ENCODE results near the gene YJEFN3. TPM values are rescaled to one million over a fixed set of nuclear protein-coding genes. Genes with fewer than 3 reads are reported as not detected.

YJEFN3 gene
- total and polyA plus RNA-seq, 2 donors (not counting 3 experiments of a cell fraction or from before 2014, with no cell fraction given) = 1.9 to 2.1 TPM

DNA sequence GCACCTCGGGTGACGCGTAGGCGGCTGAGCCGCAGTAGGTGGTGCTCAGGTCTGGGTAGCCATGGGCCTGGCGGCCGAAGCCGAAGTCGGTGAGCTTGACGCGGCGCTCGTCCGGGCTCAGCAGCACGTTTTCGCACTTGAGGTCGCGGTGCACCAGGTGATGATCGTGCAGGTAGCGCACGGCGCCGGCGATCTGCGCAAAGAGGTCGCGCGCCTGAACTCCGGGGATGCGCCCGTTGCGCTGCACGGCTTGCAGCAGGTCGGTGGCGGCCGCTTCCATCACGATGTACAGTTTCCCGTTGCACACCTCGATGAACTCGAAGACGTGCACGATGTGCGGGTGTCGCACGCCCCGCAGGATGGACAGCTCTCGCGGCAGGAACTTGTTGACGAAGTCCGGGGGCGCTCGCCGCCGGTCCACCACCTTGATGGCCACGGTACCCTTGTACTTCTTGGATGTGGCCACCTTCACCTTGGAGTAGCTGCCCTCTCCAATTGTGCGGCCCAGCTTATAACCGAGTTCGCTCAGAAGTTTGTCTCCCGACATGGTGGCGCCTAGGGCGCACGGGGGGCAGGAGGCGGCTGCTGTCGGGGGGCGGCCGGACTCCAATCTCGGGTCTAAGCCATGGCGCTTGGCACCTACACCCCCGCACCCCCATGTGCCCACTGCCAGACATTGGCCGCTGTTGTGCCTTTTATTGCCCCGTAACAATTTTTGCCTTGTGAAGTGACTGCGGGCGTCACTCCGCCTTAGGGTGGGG is 13.7 kb upstream of the YJEFN3 start, which contains the start of gene TSSK6:
TSS of gene TSSK6 (minus strand) at position 668 of the 761 bp plus-strand sequence. CDS start at position 547, 121 bp downstream.
- Histone ChIP-seq H3K9ac (replicated peaks; ENCODE audit: extremely low read depth, insufficient read depth, low read length) (peak within 1 kb of the TSS; percentile 89), H3K4me3 (replicated peaks in 1 of 3; ENCODE audit: insufficient read depth in 1 of 3, low read depth in 1 of 3, low read length in 3 of 3) (peak within 1 kb of the TSS; percentile 90 to 99 (median 94)), H4K20me1 (replicated peaks; ENCODE audit: control insufficient read depth, extremely low read depth, insufficient read depth, low read length) (no peaks in the 10 kb centered on the region), H3K27me3 (ENCODE audit: control insufficient read depth in 2 of 2, insufficient read depth in 2 of 2, low read length in 2 of 2) (no peaks in the 10 kb centered on the region), H3K9me3 (replicated peaks; ENCODE audit: control insufficient read depth, insufficient read depth, low read length) (no peaks in the 10 kb centered on the region), H3K79me2 (ENCODE audit: control insufficient read depth, insufficient read depth, low read length) (peaks cover 20% of the 10 kb centered on the region), H3K4me2 (ENCODE audit: insufficient read depth, low read length) (peak within 1 kb of the TSS; percentile 90), H3K4me1 (ENCODE audit: control insufficient read depth, extremely low read depth, insufficient read depth, low read length) (peaks cover 11% of the 10 kb centered on the region), H3K27ac (ENCODE audit: insufficient read depth, low read depth, low read length) (peak within 1 kb of the TSS; percentile 68), H3K36me3 (ENCODE audit: control insufficient read depth in 2 of 2, extremely low read depth in 1 of 2, insufficient read depth in 2 of 2, low read length in 2 of 2) (peaks cover 3 to 4% of the 10 kb centered on the region in 2 experiments), H2AFZ (ENCODE audit: low read depth, low read length) (peak within 1 kb of the TSS; percentile 96), H3K9me1 (replicated peaks; ENCODE audit: control insufficient read depth, extremely low read depth, insufficient read depth, low read length) (no peaks in the 10 kb centered on the region)
- dilution Hi-C loops (cut with MboI; ENCODE audit: extremely low pct_ligation_motif_present, low sequenced_read_pairs) = no loop called here
- DNase-seq (ENCODE audit: low read depth, low spot score) = no peak
- no peak for FAIRE-seq
- intact Hi-C loops (cut with micrococcal nuclease) = no loop called here
- no TSS peak for BruUV-seq (replicated peaks)
- CTCF ChIA-PET = interaction anchor here (1.4 kb wide), 1 partner anchor 25 kb away, joined by 6 read pairs; no protein-coding TSS in a partner anchor
- POLR2A ChIA-PET = no interaction called here
- TF ChIP-seq CTCF (IDR thresholded peaks at IDR 0.05; ENCODE audit: extremely low read depth in 1 of 2, insufficient read depth in 1 of 2, low read depth in 1 of 2, low read length in 2 of 2) = no peak
- no peak for TF ChIP-seq GATA2 (IDR thresholded peaks at IDR 0.05; ENCODE audit: insufficient read depth, insufficient read length, low read depth, low read length)
- no peak for TF ChIP-seq EZH2 (IDR thresholded peaks at IDR 0.05; ENCODE audit: borderline replicate concordance, low read depth, low read length, severe bottlenecking)
- no peak for TF ChIP-seq MYC (IDR thresholded peaks at IDR 0.05; ENCODE audit: low read depth, low read length)
- TF ChIP-seq POLR2AphosphoS5 (IDR thresholded peaks at IDR 0.05; ENCODE audit: insufficient read depth, low read depth, low read length) = no peak
- TF ChIP-seq, protein P1, sequence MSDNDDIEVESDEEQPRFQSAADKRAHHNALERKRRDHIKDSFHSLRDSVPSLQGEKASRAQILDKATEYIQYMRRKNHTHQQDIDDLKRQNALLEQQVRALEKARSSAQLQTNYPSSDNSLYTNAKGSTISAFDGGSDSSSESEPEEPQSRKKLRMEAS (IDR thresholded peaks at IDR 0.05; ENCODE audit: insufficient read depth, insufficient read length) = no peak
- no peak for TF ChIP-seq POLR2A (IDR thresholded peaks at IDR 0.05; ENCODE audit: low read depth, low read length)
- no peak for TF ChIP-seq FOS (IDR thresholded peaks at IDR 0.05; ENCODE audit: borderline replicate concordance, insufficient read depth, low read length)
- TF ChIP-seq JUN (IDR thresholded peaks at IDR 0.05; ENCODE audit: borderline replicate concordance, insufficient read depth, insufficient read length, low read depth) = no peak
